Activated B cell treated with CpG ODN at 0.5 μM for 24 hours (primary cell): Measurements from ENCODE around the gene PRKCB. TPM values are rescaled to one million over a fixed set of nuclear protein-coding genes. Genes with fewer than 3 reads are reported as not detected.
A peak's percentile ranks its signal among the peaks of the same experiment; 100 is the strongest.

Experiments used
- ATAC-seq: fragments of 200-7000 bp; cut with Tn5 transposase; one replicate; pipeline ENCODE4 v1.10.0; 2021; ENCODE audit warnings: low read depth, mild to moderate bottlenecking, moderate library complexity
- CTCF ChIA-PET: fragments of 350-600 bp; sonication (Branson Sonifier 250); formaldehyde crosslinking; loops from one replicate; lab custom pipeline; 2021; ENCODE audit warnings: antibody characterized with exemption; lab: Charles Lee
- POLR2A ChIA-PET: fragments of 350-600 bp; sonication (Branson Sonifier 250); formaldehyde crosslinking; loops from one replicate; lab custom pipeline; 2021; ENCODE audit warnings: antibody characterized with exemption; lab: Charles Lee
- DNase-seq: peaks from one replicate; pipeline ENCODE4 v3.0.0; 2022
- H3K27ac Mint-ChIP-seq: one replicate; pipeline ENCODE4 v1.8.0; 2020; ENCODE audit warnings: mixed read lengths
- H3K27me3 Mint-ChIP-seq: one replicate; pipeline ENCODE4 v1.8.0; 2021; ENCODE audit warnings: mixed read lengths
- H3K36me3 Mint-ChIP-seq: one replicate; pipeline ENCODE4 v1.8.0; 2021; ENCODE audit warnings: low read depth, mixed read lengths
- H3K4me1 Mint-ChIP-seq: one replicate; pipeline ENCODE4 v1.8.0; 2021; ENCODE audit warnings: mixed read lengths
- H3K4me3 Mint-ChIP-seq: one replicate; pipeline ENCODE4 v1.8.0; 2020; ENCODE audit warnings: mild to moderate bottlenecking, mixed read lengths
- H3K9me3 Mint-ChIP-seq: one replicate; pipeline ENCODE4 v1.8.0; 2020; ENCODE audit warnings: mixed read lengths
- CTCF ChIP-seq: fragments of 200-600 bp; IDR thresholded peaks from one replicate; pipeline ENCODE4 v1.8.0; 2022; ENCODE audit warnings: antibody characterized with exemption, mild to moderate bottlenecking
- intact Hi-C: fragments of 100-400 bp; cut with micrococcal nuclease; formaldehyde crosslinking; loops from one replicate; pipeline ENCODE4 v1.15.1; 2024
- total RNA-seq: library from RNA; stranded (reverse); gene quantifications from 2 replicates; pipeline ENCODE4 v1.2.3, GENCODE V29; 2022

The PRKCB gene
- total RNA-seq, 1 donor from 2014 or later: 146 TPM

- ATAC-seq (no peak), DNase-seq (no peak)
- H3K4me3 Mint-ChIP-seq: no peak overlapping the region
- TF ChIP-seq CTCF: no peak
- intact Hi-C loops: no loop called here
- H3K36me3 Mint-ChIP-seq: peaks cover 86% of the 10 kb centered on the region
- no peaks in the 10 kb centered on the region for H3K4me1 Mint-ChIP-seq
- POLR2A ChIA-PET: no interaction called here
- peak overlapping the region; percentile 12 for H3K27ac Mint-ChIP-seq
- no peaks in the 10 kb centered on the region for H3K27me3 Mint-ChIP-seq
- CTCF ChIA-PET: interaction anchor here (1.1 kb wide), 1 partner anchor 60 kb away, joined by 3 read pairs; no protein-coding TSS in a partner anchor
- H3K9me3 Mint-ChIP-seq: no peaks in the 10 kb centered on the region
Measured at GRCh38 chr16:24130494-24131085, 294.8 kb downstream of the PRKCB start.

GRCh38 chr16:24131294-24131693, 295.5 kb downstream of the PRKCB start:
- intact Hi-C loops: no loop called here
- no peak for TF ChIP-seq CTCF
- no peaks in the 10 kb centered on the region for H3K27me3 Mint-ChIP-seq
- ChIA-PET POLR2A (no interaction called here), CTCF (interaction anchor here (0.8 to 1.1 kb wide), 2 partner anchors 60 to 62 kb away, joined by 3 read pairs; no protein-coding TSS in a partner anchor)
- ATAC-seq (no peak), DNase-seq (no peak)
- H3K4me1 Mint-ChIP-seq: no peaks in the 10 kb centered on the region
- H3K36me3 Mint-ChIP-seq: peaks cover 86% of the 10 kb centered on the region
- H3K9me3 Mint-ChIP-seq: no peaks in the 10 kb centered on the region
- no peak overlapping the region for H3K4me3 Mint-ChIP-seq
- H3K27ac Mint-ChIP-seq: peak overlapping the region; percentile 12

- peak overlapping the region; percentile 24 for H3K27ac Mint-ChIP-seq
- POLR2A ChIA-PET: no interaction called here
Measured at GRCh38 chr16:24132048-24132796, 296.4 kb downstream of the PRKCB start.

GRCh38 chr16:24132797-24133155, 297.0 kb downstream of the PRKCB start:
- DNase-seq (no peak), ATAC-seq (no peak)
- no peak overlapping the region for H3K27ac Mint-ChIP-seq
- TF ChIP-seq CTCF: no peak
- H3K4me3 Mint-ChIP-seq: no peak overlapping the region
- H3K4me1 Mint-ChIP-seq: no peaks in the 10 kb centered on the region
- CTCF ChIA-PET: no interaction called here
- H3K27me3 Mint-ChIP-seq: no peaks in the 10 kb centered on the region
- POLR2A ChIA-PET: no interaction called here
- intact Hi-C loops: no loop called here
- H3K9me3 Mint-ChIP-seq: no peaks in the 10 kb centered on the region
- H3K36me3 Mint-ChIP-seq: peaks cover 83% of the 10 kb centered on the region

More at GRCh38 chr16:24132048-24132796, 296.4 kb downstream of the PRKCB start:
- H3K4me3 Mint-ChIP-seq: no peak overlapping the region
- no peaks in the 10 kb centered on the region for H3K9me3 Mint-ChIP-seq
- no peaks in the 10 kb centered on the region for H3K27me3 Mint-ChIP-seq
- no peak for TF ChIP-seq CTCF
- ATAC-seq: no peak
- no peak for DNase-seq
- CTCF ChIA-PET: interaction anchor here (0.8 kb wide), 1 partner anchor 63 kb away, joined by 3 read pairs; no protein-coding TSS in a partner anchor
- peaks cover 83% of the 10 kb centered on the region for H3K36me3 Mint-ChIP-seq
- no peaks in the 10 kb centered on the region for H3K4me1 Mint-ChIP-seq
- intact Hi-C loops: no loop called here
